GM18505 (cell line): ENCODE data around the gene CDKN2D.

Source experiments
- ATAC-seq: cut with Tn5 transposase; IDR thresholded peaks from one replicate; pipeline ENCODE4 v1.9.1; 2021; ENCODE audit not compliant: unreplicated experiment
- POLR2A ChIP-seq: IDR thresholded peaks from 4 replicates; pipeline ENCODE4 v1.6.1; 2011; ENCODE audit warnings: borderline replicate concordance; ENCODE audit not compliant: insufficient read depth, insufficient read length; ENCODE audit errors: extremely low read depth

The CDKN2D gene

DNA sequence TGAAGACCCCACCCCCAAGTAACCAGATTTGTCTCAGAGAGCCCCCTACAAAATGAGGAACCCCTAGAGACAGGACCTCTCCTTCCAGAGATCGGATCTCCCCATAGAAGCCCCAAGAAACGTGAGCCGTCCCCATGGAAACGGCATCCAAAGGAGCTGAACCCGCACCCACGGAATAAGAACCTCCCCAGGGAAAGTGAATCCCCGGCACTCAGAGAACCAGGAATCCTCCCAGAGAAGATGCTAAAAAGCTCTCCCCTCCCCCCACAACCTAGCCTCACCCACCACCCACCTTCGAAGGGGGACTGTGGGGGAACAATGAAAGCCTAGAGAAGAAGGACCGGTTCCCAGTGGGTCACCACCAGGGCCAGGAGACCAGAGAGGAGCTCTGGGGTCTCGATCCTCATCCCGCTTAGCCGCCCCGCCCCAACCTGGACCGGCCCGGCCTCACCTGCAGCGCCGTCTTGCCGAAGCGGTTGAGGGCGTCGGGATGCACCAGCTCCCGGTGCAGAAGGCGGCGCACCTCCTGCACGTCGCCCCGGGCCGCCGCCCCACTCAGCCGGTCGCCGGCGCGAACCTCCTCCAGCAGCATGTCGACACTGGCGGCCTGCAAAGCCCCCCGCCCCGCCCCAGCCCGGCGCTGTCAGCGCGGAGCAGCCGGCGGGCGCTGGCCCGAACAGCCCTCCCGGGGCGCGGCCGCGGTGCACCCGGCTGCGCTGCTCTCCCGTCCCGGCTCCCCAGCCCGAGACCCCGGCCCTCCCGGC is 535 bp downstream of the CDKN2D start:
- TF ChIP-seq POLR2A = no peak
- ATAC-seq = peak; percentile 13

DNA sequence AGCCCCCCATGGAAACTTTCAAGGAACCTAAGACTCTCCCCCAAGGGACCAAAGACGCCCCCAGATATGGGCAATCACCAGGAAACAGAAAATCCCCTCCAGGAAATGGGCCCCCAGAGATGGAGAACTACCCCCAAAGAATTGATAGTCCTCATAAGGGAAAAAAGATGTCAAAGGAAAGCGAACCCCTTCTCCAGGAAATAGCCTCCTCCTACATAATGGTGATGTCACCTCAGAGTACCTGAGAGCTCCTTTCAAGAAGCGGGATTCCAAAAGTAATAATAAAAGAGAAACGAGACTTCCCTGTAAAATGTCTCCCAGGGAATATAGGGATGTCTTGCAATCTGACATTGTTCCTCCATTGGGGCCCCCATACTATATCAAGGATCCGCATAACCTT is 1.1 kb downstream of the CDKN2D start:
- no peak for TF ChIP-seq POLR2A
- no peak for ATAC-seq

DNA sequence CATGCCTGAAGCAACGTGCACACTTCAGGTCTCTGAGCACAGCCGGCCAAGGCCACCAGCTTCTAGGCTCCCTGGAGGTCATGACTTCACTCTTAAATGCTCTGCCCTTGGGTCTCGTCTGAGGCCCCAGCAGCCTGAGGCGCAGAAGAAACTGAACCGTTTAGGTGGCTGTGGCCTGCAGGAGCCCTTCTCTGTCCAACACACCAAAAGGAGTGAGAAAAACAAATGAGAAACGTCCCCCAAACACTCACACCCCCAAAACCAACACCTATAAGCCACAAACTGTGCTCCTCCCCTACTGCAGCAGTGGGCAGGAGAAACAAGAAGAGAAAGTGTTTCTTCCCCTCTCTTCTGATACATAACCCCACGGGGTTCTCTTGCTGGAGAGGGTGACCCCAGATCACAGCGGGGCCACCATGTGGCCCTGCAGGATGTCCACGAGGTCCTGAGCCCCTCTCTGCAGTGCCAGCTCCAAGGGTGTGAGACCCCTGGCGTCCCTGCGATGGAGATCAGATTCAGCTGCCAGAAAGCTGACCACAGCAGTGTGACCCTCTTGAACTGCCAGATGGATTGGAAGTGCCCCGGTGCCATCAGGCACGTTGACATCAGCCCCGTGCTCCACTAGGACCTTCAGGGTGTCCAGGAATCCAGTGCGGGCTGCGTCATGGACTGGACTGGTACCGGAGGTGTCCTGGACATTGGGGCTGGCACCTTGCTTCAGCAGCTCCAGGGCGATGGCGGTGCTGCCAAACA is 1.9 kb downstream of the CDKN2D start:
- ATAC-seq = no peak
- peak; percentile 65 for TF ChIP-seq POLR2A

DNA sequence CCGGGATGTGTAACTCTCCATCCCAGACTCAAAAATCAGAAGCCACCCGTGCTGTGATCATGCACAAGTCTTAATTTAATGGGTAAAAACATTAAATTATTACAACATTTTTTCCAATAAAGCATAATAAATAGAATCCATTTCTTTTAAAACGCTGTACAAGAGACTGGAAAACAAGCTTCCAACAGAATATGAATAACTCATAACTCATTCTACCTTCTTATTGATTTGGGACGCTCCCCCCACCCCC is 2.4 kb downstream of the CDKN2D start:
- TF ChIP-seq POLR2A = no peak
- no peak for ATAC-seq

DNA sequence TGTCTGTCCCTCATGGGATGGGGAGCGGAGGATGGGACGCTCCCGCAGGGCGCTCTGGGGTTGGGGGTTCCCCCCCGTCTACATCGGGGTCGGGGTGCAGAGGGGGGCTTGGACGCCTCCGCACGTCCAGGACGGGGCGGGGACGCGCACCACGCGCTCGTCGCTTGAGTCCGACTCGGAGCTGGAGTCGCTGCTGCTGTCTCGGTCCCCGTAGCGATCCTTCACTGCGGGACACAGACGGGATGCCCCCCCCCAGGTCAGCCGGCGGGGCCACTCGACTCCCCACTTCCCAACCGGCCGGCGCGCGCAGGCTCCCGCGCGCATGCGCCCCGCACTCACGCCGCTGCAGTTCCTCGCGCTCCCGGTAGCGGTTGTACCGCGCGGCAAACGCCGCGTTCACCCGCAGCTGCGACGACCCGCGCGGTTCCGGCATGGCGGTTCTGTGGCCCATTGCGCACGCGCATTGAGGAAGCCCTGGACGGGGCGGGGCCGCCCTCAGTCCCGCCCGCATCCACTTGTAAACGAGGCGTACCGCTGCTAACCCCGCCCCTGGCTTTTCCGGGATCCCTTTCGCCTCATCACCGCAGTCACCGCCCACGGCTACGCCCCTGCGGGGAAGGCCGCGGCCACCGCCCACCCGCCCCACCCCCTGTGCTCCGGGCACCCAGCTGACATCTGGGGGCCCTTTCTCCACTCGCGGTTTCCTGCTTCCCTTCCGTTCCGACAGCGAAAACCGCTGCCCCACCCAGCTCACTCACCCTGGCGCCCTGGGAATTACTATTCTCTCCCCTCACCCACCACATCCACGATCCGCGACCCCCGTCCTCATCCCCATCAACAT is 3.0 kb downstream of the CDKN2D start, which contains the start of gene KRI1:
Gene KRI1, minus strand, starts transcription at position 444 of the 841 bp plus-strand sequence. Its CDS starts 11 bp downstream, at position 433.
- peak; percentile 87 for TF ChIP-seq POLR2A
- peak; percentile 50 for ATAC-seq

DNA sequence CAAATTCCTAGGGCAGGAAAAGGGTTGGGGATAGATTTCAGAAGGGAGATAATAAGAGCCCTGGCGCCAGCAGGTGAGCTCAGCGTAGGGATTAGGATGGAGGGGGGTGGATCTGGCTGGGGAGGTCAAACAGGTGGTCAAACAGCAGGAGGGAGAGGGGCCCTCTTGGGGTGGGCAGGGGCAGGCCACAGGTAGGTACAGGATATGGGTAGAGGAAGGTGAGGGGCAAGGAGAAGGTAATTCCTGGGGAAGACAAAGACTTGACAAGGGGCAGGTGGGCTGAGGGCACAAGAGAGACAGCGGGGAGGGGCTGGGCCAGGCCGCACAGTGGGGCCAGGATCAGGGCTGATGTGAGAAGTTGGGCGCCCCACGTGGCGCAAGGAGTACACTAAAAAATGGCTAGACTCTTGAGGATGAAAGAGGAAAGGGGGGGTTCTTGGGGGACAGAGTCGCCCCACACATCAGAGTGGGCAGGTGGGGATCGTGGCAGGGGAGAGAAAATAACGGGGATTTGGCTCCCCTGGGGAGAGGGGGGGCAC is 3.7 kb downstream of the CDKN2D start:
- no peak for TF ChIP-seq POLR2A
- ATAC-seq = no peak

DNA sequence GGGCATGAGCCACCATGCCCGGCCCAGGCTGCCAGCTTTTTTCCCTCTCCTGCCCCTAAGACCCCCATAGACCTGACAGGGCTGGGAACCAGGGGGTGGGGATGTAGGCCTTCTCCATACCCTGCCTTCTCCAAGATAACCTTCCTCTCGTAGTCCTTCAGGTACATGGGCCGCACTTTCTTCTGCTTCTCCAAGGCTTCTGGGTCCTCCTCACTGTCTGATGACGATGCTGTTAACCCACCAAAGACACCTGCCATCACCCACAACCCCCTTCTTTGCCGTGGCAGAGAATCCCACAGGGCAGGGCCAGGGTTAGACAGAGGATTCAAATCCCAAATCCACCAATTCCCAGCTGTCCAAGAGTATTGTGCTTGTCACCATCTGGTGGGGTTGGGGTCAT is 6.2 kb downstream of the CDKN2D start:
- TF ChIP-seq POLR2A = no peak
- ATAC-seq = no peak

DNA sequence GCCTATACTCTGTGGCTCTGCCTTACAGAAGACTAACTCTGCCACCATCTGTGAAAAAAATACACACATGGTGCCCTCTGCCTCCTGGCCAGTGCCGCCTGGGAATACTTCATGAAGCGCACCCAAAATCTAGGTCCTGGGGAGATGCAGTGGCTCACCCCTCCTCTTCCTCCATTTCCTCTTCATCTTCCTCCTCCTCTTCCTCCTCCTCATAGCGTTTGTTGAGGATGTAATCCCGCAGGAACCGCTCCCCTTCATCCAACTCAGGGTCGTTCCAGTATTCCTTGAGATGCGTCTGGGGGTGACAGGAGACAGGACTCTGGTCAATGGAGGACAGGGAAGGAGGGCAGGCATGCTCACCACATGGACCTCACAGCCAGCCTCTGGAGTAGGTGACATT is 8.6 kb downstream of the CDKN2D start:
- no peak for TF ChIP-seq POLR2A
- no peak for ATAC-seq

DNA sequence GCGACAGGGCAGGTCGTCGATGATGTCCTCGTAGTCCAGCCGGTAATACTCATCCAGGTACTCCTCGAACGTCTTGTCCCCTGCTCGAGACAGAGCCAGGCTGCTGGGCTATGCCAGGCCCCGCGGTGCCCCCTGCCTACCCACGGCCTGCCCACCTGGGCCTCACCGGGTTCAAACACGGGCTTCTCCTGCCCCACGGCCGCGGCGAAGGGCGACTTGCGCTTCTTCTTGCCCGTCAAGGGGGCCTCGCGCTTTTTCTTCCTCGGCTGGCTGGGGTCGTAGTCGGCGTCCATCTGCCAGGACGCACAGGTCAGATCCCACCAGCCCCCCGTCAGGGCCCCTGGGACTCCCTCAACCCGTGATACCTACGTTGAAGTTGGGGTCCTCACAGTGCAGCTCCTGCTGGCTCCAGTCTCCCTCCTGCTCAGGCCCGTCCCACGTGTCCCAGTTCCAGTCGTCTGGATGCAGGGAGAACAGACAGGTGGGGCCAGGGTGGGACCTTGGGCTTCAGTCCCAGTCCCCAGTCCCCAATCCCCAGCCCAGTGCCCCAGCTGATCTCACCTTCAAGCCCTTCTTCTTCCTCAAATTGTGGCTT is 11.1 kb downstream of the CDKN2D start:
- TF ChIP-seq POLR2A = no peak
- no peak for ATAC-seq

DNA sequence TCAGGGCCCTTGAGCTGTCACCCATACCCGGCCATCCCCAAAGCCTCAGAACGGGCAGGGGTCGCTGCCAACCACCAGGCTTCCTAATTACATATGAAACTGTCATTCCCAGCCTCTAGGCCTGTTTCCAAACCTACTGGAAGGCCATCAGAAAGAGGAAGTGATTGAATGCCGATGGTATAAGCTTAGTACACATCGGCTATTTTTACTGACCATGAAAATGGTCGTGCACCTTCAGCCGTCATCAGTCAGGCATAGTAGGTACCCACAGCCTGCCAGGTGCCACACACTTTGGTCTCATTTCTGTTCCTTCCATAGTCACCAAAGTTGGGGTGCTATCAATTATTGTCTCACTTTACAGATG is 13.2 kb downstream of the CDKN2D start:
- ATAC-seq = no peak
- TF ChIP-seq POLR2A = no peak

DNA sequence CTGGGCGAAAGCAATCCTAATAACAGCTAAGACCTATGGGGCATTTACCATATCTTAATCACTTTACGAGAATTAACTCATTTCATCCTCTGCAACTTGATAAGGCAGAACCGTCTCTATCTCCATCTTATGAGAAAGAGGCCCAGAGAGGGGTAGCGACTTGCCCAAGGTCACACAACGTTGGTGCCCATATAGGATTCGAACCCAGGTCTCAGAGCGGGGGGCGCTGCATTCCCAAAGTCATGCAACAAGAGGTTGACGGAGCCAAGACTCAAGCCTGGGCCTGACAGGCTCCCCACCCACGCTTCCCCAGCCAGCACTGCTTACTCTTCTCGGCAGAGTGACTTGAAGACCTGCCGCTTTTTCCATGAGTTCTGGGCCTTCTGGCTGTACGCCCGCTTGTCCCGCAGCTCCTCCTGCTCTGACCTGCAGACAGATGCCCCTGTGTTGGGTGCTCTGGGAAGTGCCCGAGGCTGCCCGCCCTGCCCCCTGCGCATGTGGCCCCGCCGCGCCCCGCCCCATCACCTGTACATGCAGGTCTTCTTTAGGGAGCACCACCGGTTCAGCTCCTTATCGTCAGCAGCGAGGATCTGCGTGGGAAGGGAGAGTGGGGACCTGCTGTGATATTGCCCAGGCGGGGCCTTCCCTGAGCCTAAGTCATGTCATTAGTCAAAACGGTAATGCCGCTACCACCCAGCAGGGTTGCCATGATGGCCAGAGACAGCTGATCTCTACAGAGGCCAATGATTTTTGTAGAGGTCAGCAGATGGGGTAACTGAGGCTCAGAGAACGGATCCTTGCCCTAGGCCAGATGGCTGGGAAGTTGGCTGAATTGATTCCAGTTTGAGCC is 13.8 kb downstream of the CDKN2D start:
- no peak for TF ChIP-seq POLR2A
- ATAC-seq = no peak

DNA sequence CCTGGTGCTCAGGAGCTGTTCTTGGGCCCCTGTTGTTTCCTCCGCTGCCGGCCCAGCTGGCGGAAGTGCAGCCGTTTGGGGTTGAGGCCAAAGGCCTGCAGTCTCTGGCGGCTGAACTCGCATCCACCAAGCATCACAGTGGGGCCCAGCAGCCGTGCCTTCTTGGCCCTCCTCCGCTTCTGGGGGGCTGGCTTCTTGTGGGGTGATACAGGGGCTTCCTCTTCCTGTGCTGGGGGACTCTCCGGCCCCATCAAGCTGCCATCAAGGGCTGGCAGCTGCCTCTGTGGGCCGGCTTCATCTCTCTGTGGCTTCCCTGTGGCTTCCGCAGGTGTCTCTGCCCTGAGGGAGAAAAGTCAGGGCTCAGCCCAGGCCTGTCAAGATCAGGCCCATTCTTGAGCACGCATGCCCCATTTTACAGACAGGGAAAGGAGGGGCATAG is 14.8 kb downstream of the CDKN2D start:
- ATAC-seq = peak; percentile 42
- TF ChIP-seq POLR2A = no peak
